A549 treated with Mapracorat at 1 μM for 4 hours (cell line): ENCODE results near the gene TREX2. TPM values are rescaled to one million over a fixed set of nuclear protein-coding genes. Genes with fewer than 3 reads are reported as not detected.

ENCODE experiments used
- total RNA-seq: library from RNA; stranded (reverse); fragments of 200-300 nt; extraction: Qiagen RNA extraction; gene quantifications from 5 replicates; pipeline ENCODE4 v1.2.3, GENCODE V29; 2022

The TREX2 gene, protein sequence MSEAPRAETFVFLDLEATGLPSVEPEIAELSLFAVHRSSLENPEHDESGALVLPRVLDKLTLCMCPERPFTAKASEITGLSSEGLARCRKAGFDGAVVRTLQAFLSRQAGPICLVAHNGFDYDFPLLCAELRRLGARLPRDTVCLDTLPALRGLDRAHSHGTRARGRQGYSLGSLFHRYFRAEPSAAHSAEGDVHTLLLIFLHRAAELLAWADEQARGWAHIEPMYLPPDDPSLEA
- total RNA-seq = 0.96 to 1.7 TPM (median 1.3 TPM) in 5 replicates

DNA sequence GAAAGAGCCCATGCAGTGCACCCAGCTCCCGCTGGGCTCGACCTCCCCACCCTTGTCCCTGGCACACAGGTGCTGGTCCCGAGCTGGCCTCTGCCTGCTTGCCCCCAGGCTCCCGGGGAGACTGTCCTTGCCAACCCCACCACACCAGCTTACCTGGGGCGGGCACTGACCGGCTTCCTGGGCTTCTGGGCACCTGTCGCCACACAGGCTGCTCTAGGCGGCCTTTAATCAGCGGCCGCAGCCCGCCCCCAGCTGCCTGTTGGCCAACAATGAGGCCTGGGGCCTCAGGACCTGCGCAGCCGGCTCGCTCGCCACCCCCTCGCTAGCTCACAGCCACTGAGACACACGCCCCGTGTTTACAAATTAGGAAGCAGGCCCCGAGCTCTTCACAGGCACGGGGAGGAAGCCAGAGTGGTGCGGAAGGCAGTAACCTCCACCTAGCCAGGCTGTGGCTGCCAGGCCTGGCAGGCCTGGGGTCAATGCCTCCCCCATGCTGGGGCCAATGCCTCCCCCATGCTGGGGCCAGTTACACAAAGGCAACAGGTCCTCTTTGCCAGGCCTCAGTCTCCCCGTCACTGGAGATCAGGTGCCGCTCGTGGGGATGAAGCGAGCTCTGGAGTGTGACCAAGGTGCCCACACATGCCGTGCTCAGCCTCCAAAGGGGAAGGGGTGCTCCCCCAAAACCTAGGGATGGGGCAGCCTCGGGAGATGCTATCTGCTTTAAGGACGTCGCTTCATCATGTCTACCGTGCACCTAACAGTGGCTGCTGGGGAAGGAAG is at the start of gene TREX2:
TSS of gene TREX2 (minus strand) at position 201 of the 780 bp plus-strand sequence. CDS start 626 bp downstream, outside the sequence.

DNA sequence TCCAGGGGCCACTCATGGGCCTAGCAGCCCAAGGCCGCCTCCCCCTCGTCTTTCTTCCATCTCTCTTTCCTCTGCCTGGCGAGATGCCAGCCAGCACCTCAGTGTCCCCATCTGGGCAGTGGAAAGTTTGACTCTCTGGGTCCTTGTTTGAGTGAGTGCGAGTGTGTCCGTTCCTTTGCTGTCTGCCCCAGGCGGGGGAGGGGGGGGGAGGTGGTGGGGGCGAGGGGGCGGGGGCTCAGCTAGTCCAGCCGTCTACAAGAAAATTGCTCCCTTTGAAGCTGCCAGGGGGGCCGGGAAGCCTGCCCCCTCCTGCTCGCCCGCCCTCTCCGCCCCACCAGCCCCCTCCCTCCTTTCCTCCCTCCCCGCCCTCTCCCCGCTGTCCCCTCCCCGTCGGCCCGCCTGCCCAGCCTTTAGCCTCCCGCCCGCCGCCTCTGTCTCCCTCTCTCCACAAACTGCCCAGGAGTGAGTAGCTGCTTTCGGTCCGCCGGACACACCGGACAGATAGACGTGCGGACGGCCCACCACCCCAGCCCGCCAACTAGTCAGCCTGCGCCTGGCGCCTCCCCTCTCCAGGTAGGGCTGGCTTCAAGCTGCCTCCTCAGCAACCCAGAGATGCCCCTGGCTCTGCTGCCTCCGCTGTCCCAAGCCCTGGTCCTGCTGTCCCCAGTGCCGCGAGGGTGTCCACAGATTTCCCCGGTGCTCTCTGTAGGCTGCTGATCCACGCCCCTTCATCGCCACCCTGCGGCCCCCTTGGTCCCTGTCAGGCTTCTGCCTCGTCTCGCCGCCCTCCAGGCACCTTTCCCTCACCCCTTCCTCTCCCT is 48.9 kb upstream of the TREX2 start, which contains the start of gene BGN:
TSS of gene BGN (plus strand) at position 440 of the 821 bp plus-strand sequence. CDS start 9,652 bp downstream, outside the sequence.

DNA sequence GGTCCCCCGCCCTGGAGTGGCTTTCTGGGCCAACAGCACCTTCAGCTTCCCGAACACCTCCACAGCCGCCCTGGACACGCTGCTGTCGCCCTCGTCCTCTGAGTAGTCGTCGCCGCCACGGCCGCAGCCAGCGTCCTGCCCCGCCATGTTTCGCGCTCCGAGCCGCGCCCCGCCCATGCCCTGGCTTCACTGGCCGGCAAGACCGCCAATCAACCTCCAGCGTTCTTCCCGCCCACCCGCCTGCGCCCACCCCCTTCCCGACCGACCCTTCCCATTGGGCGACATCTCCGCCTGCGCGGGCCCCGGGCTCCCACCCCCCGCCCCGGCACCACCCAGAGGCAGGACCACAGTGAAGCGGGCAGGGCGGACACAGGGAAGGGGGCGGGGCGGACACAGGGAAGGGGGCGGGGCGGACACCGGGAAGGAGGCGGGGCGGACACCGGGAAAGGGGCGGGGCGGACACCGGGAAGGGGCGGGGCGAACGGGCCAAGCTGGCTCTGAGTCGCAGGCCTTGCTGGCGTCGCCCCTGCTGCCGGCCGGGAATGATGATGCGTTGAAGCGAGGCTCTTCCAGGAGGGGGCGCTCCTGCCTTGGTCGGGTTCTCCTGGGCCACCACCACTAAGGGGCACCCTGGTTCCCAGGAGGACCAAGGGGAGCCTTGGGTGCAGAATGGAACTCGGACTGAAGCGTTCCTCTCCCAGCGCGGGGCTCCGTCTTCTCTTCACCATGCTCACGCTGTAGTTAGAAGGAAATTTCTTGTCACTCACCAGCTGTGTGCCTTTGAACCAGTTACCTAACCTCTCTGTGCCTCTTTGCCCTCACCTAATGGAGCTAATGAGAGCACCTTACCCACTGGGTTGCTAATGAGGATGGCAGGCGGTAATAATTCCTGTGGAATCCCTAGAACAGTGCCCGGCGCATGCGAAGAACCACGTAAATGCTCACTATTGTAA is 24.8 kb upstream of the TREX2 start, which contains the start of gene HAUS7:
TSS of gene HAUS7 (minus strand) at position 166 of the 953 bp plus-strand sequence. CDS start at position 147, 19 bp downstream.

DNA sequence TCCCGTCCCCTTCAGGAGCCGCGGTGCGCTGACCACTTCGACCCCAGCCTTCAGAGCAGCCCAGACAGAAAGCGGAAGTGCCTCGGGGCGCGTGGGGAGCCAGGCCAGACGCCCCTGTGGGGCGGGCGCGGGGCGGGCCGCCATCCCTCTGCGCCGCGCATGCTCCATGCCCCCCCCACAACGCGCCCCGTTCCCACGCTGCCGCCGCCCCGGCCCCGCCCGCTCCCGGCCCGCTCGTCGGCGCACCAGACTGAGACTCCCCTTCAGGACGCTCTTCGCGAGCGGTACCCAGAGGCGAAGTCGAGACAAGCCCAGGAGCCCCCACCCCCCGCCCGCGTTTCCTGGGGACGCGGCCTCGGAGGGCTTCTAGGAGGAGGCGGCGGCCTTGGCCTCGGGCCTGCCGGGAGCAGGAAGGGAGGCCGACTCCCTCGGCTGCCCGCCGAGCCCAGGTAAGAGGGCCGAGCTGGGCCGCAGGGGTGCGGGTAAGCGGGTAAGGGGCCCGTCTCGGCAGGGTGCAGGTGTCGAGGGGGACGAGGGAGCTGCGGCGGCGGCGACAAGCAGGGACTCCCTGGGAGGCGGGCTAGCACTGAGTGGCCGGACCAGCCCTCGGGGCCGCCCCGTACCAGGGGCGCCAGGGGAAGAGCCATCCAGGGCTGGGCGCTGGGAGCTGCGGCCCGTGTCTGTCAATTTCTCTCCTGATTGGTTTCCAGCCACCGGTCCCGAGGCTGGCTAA is 34.4 kb downstream of the TREX2 start, which contains the start of gene ZFP92:
TSS of gene ZFP92 (plus strand) at position 218 of the 733 bp plus-strand sequence. CDS start 6,851 bp downstream, outside the sequence.

DNA sequence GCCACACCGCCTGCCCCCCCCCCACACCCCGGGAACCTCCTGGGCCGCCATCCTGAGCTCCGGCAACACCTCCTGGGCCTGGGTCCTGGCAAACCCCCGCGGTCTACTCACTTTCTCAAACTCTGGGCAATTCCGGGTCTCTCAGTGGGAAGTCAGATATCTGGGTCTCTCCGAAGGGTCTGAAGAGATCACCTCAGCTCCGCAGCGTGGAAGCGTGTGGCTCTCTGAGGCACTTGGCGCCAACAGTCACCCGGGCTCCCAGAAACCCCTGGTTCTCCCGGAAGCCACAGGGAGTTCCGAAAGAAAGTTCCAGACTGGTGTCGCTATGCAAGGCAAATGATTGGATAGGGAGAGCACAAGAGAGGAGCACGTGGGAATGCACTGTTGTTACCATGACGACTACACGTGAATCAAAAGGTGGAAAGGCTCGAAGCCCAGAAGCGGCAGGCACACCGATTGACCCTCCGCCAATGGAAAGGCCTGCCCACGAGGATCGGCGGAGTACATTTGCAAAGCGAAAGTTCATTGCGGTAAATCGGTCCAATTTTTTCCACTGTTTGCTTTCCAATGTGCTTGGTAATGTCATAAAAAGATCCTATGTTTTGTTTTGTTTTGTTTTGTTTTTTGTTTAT is 44.6 kb downstream of the TREX2 start, which contains the start of gene PNMA6E:
TSS of gene PNMA6E (minus strand) at position 218 of the 632 bp plus-strand sequence. CDS start 2,501 bp downstream, outside the sequence.

Other genes starting within 250 kb of the TREX2 start
- not detected in 5 replicates for gene PNMA6F, start 124.3 kb downstream of the TREX2 start, total RNA-seq
- 5.3 to 6.1 TPM (median 5.4 TPM) in 5 replicates for gene ZNF275, start 111.9 kb downstream of the TREX2 start, total RNA-seq
- gene PNMA6E, start 44.7 kb downstream of the TREX2 start, total RNA-seq = not detected in 5 replicates
- gene ZFP92, start 34.6 kb downstream of the TREX2 start, total RNA-seq = 0.42 to 0.72 TPM (median 0.55 TPM) in 5 replicates
- gene HAUS7, start 24.5 kb upstream of the TREX2 start, total RNA-seq = 48.5 to 54.8 TPM (median 50.7 TPM) in 5 replicates
- gene BGN, start 48.9 kb upstream of the TREX2 start, total RNA-seq = 0.07 to 0.08 TPM in 2 of 5 replicates, not detected in the others
- gene ATP2B3, start 71.6 kb upstream of the TREX2 start, total RNA-seq = 0.06 to 0.14 TPM (median 0.10 TPM) in 5 replicates
- gene CCNQ, start 153.1 kb upstream of the TREX2 start, total RNA-seq = 42.8 to 61.8 TPM (median 59.8 TPM) in 5 replicates
- 0.89 to 1.9 TPM (median 1.4 TPM) in 5 replicates for gene DUSP9, start 201.1 kb upstream of the TREX2 start, total RNA-seq
- 0.12 to 0.60 TPM (median 0.23 TPM) in 4 of 5 replicates, not detected in the other for gene PNCK, start 227.8 kb upstream of the TREX2 start, total RNA-seq
- gene SLC6A8, start 241.9 kb upstream of the TREX2 start, total RNA-seq = 9.7 to 13.5 TPM (median 12.0 TPM) in 5 replicates